ENCODE results near the gene EMP1. TPM values are rescaled to one million over a fixed set of nuclear protein-coding genes. Genes with fewer than 3 reads are reported as not detected.

The EMP1 gene, protein sequence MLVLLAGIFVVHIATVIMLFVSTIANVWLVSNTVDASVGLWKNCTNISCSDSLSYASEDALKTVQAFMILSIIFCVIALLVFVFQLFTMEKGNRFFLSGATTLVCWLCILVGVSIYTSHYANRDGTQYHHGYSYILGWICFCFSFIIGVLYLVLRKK
- 0.44 and 0.48 TPM in 2 replicates for total RNA-seq (2014; rRNA removed; shearing (Covaris generic))

- DNase-seq: no peak
- Histone ChIP-seq H3K27me3 (ENCODE audit: control insufficient read depth, insufficient read depth, low read length) (no peaks in the 10 kb centered on the region), H3K36me3 (replicated peaks; ENCODE audit: control insufficient read depth, insufficient read depth, low read length) (no peaks in the 10 kb centered on the region), H3K4me3 (ENCODE audit: insufficient read depth, low read depth, low read length) (no peak within 1 kb of the TSS)
These were observed at the start of gene EMP1 for GRCh38 chr12:13196130-13196921. Gene EMP1 (plus strand): TSS chr12:13196726. CDS start chr12:13211511, 14,785 bp downstream.

DNA sequence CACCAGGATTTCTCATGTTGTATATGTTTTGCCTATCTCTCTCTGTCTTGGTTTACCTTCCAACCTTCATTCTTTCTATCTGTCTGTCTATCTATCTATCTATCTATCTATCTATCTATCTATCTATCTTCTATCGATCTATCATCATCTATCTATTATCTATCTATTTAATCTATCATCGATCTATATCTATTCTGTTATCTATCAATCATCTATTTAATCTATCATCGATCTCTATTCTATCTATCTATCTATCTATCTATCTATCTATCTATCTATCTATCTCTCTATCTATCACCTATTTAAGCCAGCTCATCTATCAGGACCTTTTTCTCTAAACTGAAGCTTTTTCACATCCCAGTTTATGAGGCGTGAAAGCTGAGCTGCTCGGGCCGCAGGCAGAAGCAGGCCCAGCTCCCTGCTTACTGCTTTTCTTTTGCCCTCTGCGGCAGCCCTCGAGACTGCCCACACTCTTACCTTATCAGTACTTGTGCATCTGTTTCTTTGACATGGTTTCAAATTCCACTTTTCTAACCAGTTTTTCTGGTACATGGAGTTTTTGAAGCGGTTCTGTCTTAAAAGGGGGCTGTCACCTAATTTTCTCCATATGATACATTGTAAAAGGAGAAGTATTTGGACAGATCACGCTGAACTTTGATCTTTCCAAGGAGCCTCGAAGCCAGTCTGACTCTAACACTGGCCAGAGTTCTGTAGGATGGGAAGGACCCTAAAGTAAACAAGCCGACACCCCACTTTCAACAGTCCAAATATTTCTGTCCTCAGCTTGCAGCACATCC lies 48.6 kb upstream of the EMP1 start:
- no peak overlapping the region for H3K4me3 ChIP-seq (ENCODE audit: insufficient read depth, low read depth, low read length)
- no peak for DNase-seq
- H3K27me3 ChIP-seq (ENCODE audit: control insufficient read depth, insufficient read depth, low read length): no peaks in the 10 kb centered on the region
- no peaks in the 10 kb centered on the region for H3K36me3 ChIP-seq (replicated peaks; ENCODE audit: control insufficient read depth, insufficient read depth, low read length)

DNA sequence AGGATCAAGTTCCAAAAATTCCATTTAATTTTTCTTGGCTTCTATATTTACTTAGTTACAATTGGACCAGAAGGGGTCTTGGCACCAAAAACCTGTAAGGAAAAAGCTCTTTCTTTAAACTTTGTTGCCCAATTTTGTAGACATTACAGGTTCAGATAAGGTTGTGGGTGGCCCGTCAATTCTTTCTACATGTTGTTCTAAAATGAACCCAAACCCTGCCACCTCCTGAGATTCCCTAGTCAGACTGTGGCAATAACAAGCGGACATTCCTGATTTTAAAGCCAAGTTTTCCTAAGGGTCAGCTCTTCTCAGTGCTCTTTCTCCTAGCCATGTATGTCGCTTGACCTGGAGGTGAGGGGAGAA lies 48.1 kb upstream of the EMP1 start:
- no peaks in the 10 kb centered on the region for H3K27me3 ChIP-seq (ENCODE audit: control insufficient read depth, insufficient read depth, low read length)
- no peak for DNase-seq
- H3K4me3 ChIP-seq (ENCODE audit: insufficient read depth, low read depth, low read length): no peak overlapping the region
- H3K36me3 ChIP-seq (replicated peaks; ENCODE audit: control insufficient read depth, insufficient read depth, low read length): no peaks in the 10 kb centered on the region

- H3K4me3 ChIP-seq (ENCODE audit: insufficient read depth, low read depth, low read length): no peak overlapping the region
- DNase-seq: no peak
- H3K36me3 ChIP-seq (replicated peaks; ENCODE audit: control insufficient read depth, insufficient read depth, low read length): no peaks in the 10 kb centered on the region
- H3K27me3 ChIP-seq (ENCODE audit: control insufficient read depth, insufficient read depth, low read length): no peaks in the 10 kb centered on the region
These were observed 47.1 kb upstream of the EMP1 start for GRCh38 chr12:13149411-13149810.

DNA sequence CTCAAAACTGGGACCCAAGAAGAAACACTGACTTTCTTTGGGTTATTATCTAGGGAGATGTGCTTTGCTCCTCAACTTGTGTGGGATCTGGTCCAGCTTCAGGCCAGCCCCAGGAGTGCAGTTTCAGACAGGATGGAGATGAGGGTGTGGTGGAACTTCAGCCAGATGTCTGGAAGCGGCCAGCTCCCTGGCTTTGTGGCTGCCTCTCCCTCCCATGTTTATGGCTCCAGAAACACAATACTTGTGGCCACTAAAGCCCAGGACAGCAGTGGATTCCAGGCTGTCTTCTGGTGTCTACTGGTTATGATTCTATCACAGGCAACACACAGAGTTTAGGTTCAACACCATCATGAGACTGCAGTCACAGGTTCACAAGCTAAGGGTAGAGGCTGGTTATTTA lies 44.2 kb upstream of the EMP1 start:
- H3K36me3 ChIP-seq (replicated peaks; ENCODE audit: control insufficient read depth, insufficient read depth, low read length): no peaks in the 10 kb centered on the region
- no peak overlapping the region for H3K4me3 ChIP-seq (ENCODE audit: insufficient read depth, low read depth, low read length)
- no peaks in the 10 kb centered on the region for H3K27me3 ChIP-seq (ENCODE audit: control insufficient read depth, insufficient read depth, low read length)
- DNase-seq: no peak

DNA sequence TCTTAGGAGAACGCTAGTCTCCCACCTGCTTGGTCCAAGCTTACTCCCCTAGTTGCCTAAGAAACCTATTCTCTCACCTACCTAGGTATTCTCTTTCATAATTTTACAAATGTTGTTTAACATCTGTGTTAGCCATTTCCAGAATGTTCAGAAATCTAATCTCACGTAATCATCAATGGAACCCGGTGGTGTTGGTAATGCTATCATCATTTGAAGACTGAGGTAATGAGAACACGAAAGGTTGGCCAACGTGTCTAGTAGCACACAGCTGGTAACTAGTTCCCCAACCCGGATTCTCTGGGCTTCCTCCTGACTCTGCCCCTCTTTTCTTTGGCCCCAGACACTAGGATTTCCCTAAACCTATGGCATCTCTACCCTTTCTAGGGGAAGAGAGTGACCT lies 43.8 kb upstream of the EMP1 start:
- no peaks in the 10 kb centered on the region for H3K27me3 ChIP-seq (ENCODE audit: control insufficient read depth, insufficient read depth, low read length)
- no peak for DNase-seq
- H3K36me3 ChIP-seq (replicated peaks; ENCODE audit: control insufficient read depth, insufficient read depth, low read length): no peaks in the 10 kb centered on the region
- no peak overlapping the region for H3K4me3 ChIP-seq (ENCODE audit: insufficient read depth, low read depth, low read length)

GRCh38 chr12:13153180-13153579 lies 43.3 kb upstream of the EMP1 start:
- peak; percentile 24 for DNase-seq
- Histone ChIP-seq H3K36me3 (replicated peaks; ENCODE audit: control insufficient read depth, insufficient read depth, low read length) (no peaks in the 10 kb centered on the region), H3K4me3 (ENCODE audit: insufficient read depth, low read depth, low read length) (no peak overlapping the region), H3K27me3 (ENCODE audit: control insufficient read depth, insufficient read depth, low read length) (no peaks in the 10 kb centered on the region)

- Histone ChIP-seq H3K36me3 (replicated peaks; ENCODE audit: control insufficient read depth, insufficient read depth, low read length) (no peaks in the 10 kb centered on the region), H3K4me3 (ENCODE audit: insufficient read depth, low read depth, low read length) (no peak overlapping the region), H3K27me3 (ENCODE audit: control insufficient read depth, insufficient read depth, low read length) (no peaks in the 10 kb centered on the region)
- DNase-seq: no peak
These were observed 42.4 kb upstream of the EMP1 start for GRCh38 chr12:13154027-13154538.

DNA sequence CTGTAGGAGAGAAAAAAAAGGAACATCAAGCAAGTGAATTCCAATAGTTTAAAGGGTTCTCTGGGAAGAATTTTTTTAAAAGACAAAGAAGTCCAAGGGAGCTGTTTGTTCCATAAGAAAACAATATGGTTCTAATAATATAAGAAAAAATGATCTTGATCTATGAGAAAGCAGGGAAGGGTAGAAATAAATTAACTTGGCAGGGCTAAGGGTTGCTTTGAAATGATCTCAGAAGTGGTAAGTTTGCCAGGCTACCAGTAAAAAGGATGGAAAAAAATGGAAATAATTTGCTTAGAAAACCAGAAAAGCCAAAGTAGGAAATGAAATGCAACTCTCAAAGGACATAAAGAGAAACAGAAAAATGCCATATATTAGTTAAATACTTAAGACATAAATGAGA lies 41.7 kb upstream of the EMP1 start:
- no peaks in the 10 kb centered on the region for H3K27me3 ChIP-seq (ENCODE audit: control insufficient read depth, insufficient read depth, low read length)
- DNase-seq: no peak
- H3K36me3 ChIP-seq (replicated peaks; ENCODE audit: control insufficient read depth, insufficient read depth, low read length): no peaks in the 10 kb centered on the region
- no peak overlapping the region for H3K4me3 ChIP-seq (ENCODE audit: insufficient read depth, low read depth, low read length)

DNA sequence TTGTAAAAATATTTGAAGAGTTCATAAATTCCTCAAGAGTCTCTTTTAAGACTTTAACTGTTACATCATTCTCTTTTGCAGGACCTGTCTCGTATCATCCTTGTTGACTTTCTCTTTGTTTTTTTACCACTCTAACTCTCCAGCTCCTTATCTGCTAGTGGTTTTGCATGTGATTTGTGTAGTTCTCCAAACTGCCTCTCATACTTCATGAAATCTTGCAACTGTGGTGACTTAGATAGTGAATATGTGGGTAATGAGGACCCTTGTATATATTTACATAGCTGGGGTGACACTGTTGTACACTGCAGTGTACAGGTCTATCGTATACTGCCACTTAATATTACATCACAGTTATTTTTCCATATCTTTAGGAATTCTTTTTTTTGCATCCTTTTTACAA lies 40.2 kb upstream of the EMP1 start:
- Histone ChIP-seq H3K4me3 (ENCODE audit: insufficient read depth, low read depth, low read length) (no peak overlapping the region), H3K36me3 (replicated peaks; ENCODE audit: control insufficient read depth, insufficient read depth, low read length) (no peaks in the 10 kb centered on the region), H3K27me3 (ENCODE audit: control insufficient read depth, insufficient read depth, low read length) (no peaks in the 10 kb centered on the region)
- DNase-seq: no peak

GRCh38 chr12:13161172-13161571 lies 35.4 kb upstream of the EMP1 start:
- Histone ChIP-seq H3K4me3 (ENCODE audit: insufficient read depth, low read depth, low read length) (no peak overlapping the region), H3K27me3 (ENCODE audit: control insufficient read depth, insufficient read depth, low read length) (no peaks in the 10 kb centered on the region), H3K36me3 (replicated peaks; ENCODE audit: control insufficient read depth, insufficient read depth, low read length) (no peaks in the 10 kb centered on the region)
- DNase-seq: no peak

DNA sequence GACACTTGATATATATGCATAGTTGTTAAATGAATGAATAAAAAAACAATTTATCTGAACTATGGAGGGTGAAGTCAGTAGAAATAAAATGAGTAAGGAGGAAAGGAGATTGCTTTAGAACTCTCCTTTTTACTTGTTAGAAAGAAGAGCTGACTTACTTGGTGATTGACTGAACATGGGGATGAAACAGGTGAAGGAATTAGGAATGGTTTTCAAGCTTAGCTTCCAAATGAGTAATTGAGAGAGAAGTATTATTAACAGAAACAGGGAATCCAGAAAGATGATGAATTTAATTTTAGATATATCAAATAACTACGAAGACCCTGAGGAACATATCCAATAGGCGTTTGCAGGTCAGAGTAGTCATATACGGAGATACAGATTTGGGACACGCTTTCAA lies 33.6 kb upstream of the EMP1 start:
- Histone ChIP-seq H3K4me3 (ENCODE audit: insufficient read depth, low read depth, low read length) (no peak overlapping the region), H3K36me3 (replicated peaks; ENCODE audit: control insufficient read depth, insufficient read depth, low read length) (no peaks in the 10 kb centered on the region), H3K27me3 (ENCODE audit: control insufficient read depth, insufficient read depth, low read length) (no peaks in the 10 kb centered on the region)
- DNase-seq: no peak

- DNase-seq: no peak
- Histone ChIP-seq H3K4me3 (ENCODE audit: insufficient read depth, low read depth, low read length) (no peak overlapping the region), H3K36me3 (replicated peaks; ENCODE audit: control insufficient read depth, insufficient read depth, low read length) (no peaks in the 10 kb centered on the region), H3K27me3 (ENCODE audit: control insufficient read depth, insufficient read depth, low read length) (no peaks in the 10 kb centered on the region)
These were observed 32.5 kb upstream of the EMP1 start for GRCh38 chr12:13163868-13164635.

- no peaks in the 10 kb centered on the region for H3K27me3 ChIP-seq (ENCODE audit: control insufficient read depth, insufficient read depth, low read length)
- H3K36me3 ChIP-seq (replicated peaks; ENCODE audit: control insufficient read depth, insufficient read depth, low read length): no peaks in the 10 kb centered on the region
- no peak for DNase-seq
- no peak overlapping the region for H3K4me3 ChIP-seq (ENCODE audit: insufficient read depth, low read depth, low read length)
These were observed 31.5 kb upstream of the EMP1 start for GRCh38 chr12:13164921-13165616.
